Sigmoid colon (tissue), 7 donors: ENCODE results near the gene HOXA11. TPM values are rescaled to one million over a fixed set of nuclear protein-coding genes. Genes with fewer than 3 reads are reported as not detected.
A peak's percentile ranks its signal among the peaks of the same experiment; 100 is the strongest.

Source experiments
- DNase-seq: peaks from one replicate; pipeline ENCODE4 v3.0.0-alpha.2; 2019
- H3K27ac ChIP-seq, 4 donors: fragments of 200-600 bp; sonication (generic); one replicate each; pipeline ENCODE4 v1.5.1; 2016 to 2019; ENCODE audit warnings: mild to moderate bottlenecking in 1 of 4
- H3K27me3 ChIP-seq, 3 donors: fragments of 200-600 bp; sonication (generic); one replicate each; pipeline ENCODE4 v1.5.1; 2019; ENCODE audit warnings: mild to moderate bottlenecking in 1 of 3
- H3K36me3 ChIP-seq, 4 donors: fragments of 200-600 bp; sonication (generic); one replicate each; pipeline ENCODE4 v1.5.1; 2016 to 2019
- H3K4me1 ChIP-seq, 4 donors: fragments of 200-600 bp; sonication (generic); one replicate each; pipeline ENCODE4 v1.5.1; 2017 to 2019
- H3K4me3 ChIP-seq, 4 donors: fragments of 200-600 bp; sonication (generic); one replicate each; pipeline ENCODE4 v1.5.1; 2017 to 2019; ENCODE audit warnings: mild to moderate bottlenecking in 2 of 4, moderate library complexity in 1 of 4
- H3K9me3 ChIP-seq, 4 donors: fragments of 200-600 bp in 3 of 4; sonication (generic) in 3 of 4; one replicate each; pipeline versions ENCODE4 v1.5.1 to v1.6.1; 2013 to 2019
- EP300 ChIP-seq, 4 donors: sonication (generic); formaldehyde crosslinking; IDR thresholded peaks; one replicate each; pipeline ENCODE4 v1.6.1; 2017; ENCODE audit warnings: antibody characterized with exemption in 4 of 4
- POLR2A ChIP-seq, 2 donors: fragments of 450-650 bp; IDR thresholded peaks; one replicate each; pipeline ENCODE4 v1.6.1; 2016; ENCODE audit warnings: antibody characterized with exemption in 2 of 2, mild to moderate bottlenecking in 2 of 2, moderate library complexity in 2 of 2
- POLR2AphosphoS5 ChIP-seq, 4 donors: sonication (generic); formaldehyde crosslinking; IDR thresholded peaks; one replicate each; pipeline ENCODE4 v1.6.1; 2017; ENCODE audit warnings: antibody characterized with exemption in 4 of 4
- WGBS, 2 donors: extraction: QIAGEN DNeasy Blood & Tissue Kit; methylation state at CpG; one replicate each; pipeline ENCODE4 v1.1.7; 2013; 5-methylcytosine and 5-hydroxymethylcytosine counted together
- intact Hi-C: fragments of 100-400 bp; cut with DNase I; formaldehyde crosslinking; loops from one replicate; pipeline ENCODE4 v1.15.1; 2023
- polyA plus RNA-seq, 3 donors: library from polyadenylated mRNA; stranded (reverse); fragments of 200-250 nt; gene quantifications; one replicate each; pipeline ENCODE4 v1.2.3, GENCODE V29; 2013
- total RNA-seq, 4 donors: library from RNA; depleted of rRNA; stranded (reverse); fragments of >200 nt; gene quantifications; one replicate each; pipeline ENCODE4 v1.1.0, GENCODE V29; 2016
- TF ChIP-seq, protein P1 (sequence below), 4 experiments: fragments of 450-650 bp in 3 of 4; fragments of 200-600 bp in 1 of 4; IDR thresholded peaks; one replicate each; pipeline ENCODE4 v1.5.1; 2016 to 2019; ENCODE audit warnings: antibody characterized with exemption in 4 of 4, mild to moderate bottlenecking in 3 of 4, moderate library complexity in 2 of 4
- donor health status: healthy with polysubstance abuse.
- donor health status: Bipolar disorder and iron deficiency.
- donor health status: healthy.

HOXA11 gene
- total and polyA plus RNA-seq, 7 donors, result 3.0 to 25.0 (median 18.7) TPM

DNA sequence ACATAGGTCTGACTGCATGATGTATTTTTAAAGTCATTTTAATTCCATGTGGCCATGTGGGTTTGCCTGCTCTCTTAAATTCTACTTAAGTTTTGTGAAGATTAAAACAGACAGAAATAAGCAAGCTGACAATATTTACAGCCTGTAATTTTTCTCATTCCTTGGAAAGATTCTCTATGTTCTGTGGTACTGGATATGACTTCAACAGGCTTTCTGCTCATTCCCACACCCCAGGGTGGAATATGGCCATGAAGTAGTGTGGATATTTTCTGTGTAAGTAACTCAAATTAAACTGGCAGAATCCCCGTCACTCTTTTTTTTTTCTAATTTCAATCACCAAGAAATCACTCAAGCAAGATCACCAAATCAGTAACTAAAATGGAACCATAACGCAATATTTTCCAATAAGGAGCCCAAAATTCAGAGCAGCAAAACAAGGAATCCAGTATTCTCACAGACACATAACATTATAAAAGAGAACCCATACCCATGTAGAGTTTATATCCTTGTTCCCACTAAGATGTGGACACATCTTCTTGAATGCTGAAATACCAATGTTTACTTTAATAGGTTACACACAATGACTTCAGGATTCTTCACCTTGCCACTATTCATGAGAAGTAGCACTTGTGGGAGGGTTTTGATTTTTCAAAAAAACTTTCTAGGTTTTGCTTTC lies 47.3 kb downstream of the HOXA11 start:
- DNase-seq, result peak; percentile 26
- no peaks in the 10 kb centered on the region for H3K9me3 ChIP-seq
- WGBS, 2 donors, result 14 to 58% methylated on average over 2 of the region's 2 CpGs
- peaks cover 0 to 60% (median 49%) of the 10 kb centered on the region in 4 donors for H3K4me1 ChIP-seq
- no peaks in the 10 kb centered on the region for H3K27me3 ChIP-seq
- intact Hi-C loops, result no loop called here
- TF ChIP-seq, protein P1, sequence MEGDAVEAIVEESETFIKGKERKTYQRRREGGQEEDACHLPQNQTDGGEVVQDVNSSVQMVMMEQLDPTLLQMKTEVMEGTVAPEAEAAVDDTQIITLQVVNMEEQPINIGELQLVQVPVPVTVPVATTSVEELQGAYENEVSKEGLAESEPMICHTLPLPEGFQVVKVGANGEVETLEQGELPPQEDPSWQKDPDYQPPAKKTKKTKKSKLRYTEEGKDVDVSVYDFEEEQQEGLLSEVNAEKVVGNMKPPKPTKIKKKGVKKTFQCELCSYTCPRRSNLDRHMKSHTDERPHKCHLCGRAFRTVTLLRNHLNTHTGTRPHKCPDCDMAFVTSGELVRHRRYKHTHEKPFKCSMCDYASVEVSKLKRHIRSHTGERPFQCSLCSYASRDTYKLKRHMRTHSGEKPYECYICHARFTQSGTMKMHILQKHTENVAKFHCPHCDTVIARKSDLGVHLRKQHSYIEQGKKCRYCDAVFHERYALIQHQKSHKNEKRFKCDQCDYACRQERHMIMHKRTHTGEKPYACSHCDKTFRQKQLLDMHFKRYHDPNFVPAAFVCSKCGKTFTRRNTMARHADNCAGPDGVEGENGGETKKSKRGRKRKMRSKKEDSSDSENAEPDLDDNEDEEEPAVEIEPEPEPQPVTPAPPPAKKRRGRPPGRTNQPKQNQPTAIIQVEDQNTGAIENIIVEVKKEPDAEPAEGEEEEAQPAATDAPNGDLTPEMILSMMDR (IDR thresholded peaks at IDR 0.05), result no peak
- no peak for TF ChIP-seq EP300 (IDR thresholded peaks at IDR 0.05)
- no peak for TF ChIP-seq POLR2A (IDR thresholded peaks at IDR 0.05)
- no peak for TF ChIP-seq POLR2AphosphoS5 (IDR thresholded peaks at IDR 0.05)
- peaks cover 0 to 21% (median 0%) of the 10 kb centered on the region in 4 donors for H3K36me3 ChIP-seq
- peak overlapping the region; percentile 67 to 99 (median 92) for H3K27ac ChIP-seq
- H3K4me3 ChIP-seq, result no peak overlapping the region

DNA sequence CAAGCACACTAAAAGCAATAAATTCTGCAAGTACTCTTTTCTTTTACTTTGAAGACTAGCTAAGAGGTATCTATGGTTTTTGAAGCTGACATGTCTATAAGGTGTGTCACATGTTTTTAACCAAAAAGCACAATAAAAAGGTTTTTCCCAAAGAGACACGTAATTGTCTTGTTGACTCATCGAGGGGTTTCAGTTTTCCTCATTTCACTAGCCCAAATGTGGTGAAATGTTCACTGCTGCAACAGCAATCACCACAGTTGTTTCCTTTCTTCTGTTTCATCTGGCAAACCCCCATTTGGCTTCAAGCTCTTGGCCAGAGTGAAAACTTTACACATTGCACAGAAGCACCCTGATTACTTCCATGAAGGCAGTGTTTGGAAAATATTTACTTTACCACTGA lies 50.6 kb downstream of the HOXA11 start:
- Histone ChIP-seq H3K9me3 (no peaks in the 10 kb centered on the region), H3K27ac (peak overlapping the region; percentile 55 to 99 (median 92)), H3K4me3 (no peak overlapping the region), H3K4me1 (peaks cover 0 to 81% (median 60%) of the 10 kb centered on the region in 4 donors), H3K27me3 (no peaks in the 10 kb centered on the region), H3K36me3 (peaks cover 0 to 4% (median 0%) of the 10 kb centered on the region in 4 donors)
- intact Hi-C loops, result no loop called here
- peak; percentile 85 for DNase-seq
- TF ChIP-seq POLR2AphosphoS5 (IDR thresholded peaks at IDR 0.05) (peak in 3 of 4 donors; percentile 37 to 65 (median 63)), EP300 (IDR thresholded peaks at IDR 0.05) (no peak), POLR2A (IDR thresholded peaks at IDR 0.05) (no peak)
- 5 to 18% methylated on average over 2 of the region's 2 CpGs for WGBS, 2 donors

DNA sequence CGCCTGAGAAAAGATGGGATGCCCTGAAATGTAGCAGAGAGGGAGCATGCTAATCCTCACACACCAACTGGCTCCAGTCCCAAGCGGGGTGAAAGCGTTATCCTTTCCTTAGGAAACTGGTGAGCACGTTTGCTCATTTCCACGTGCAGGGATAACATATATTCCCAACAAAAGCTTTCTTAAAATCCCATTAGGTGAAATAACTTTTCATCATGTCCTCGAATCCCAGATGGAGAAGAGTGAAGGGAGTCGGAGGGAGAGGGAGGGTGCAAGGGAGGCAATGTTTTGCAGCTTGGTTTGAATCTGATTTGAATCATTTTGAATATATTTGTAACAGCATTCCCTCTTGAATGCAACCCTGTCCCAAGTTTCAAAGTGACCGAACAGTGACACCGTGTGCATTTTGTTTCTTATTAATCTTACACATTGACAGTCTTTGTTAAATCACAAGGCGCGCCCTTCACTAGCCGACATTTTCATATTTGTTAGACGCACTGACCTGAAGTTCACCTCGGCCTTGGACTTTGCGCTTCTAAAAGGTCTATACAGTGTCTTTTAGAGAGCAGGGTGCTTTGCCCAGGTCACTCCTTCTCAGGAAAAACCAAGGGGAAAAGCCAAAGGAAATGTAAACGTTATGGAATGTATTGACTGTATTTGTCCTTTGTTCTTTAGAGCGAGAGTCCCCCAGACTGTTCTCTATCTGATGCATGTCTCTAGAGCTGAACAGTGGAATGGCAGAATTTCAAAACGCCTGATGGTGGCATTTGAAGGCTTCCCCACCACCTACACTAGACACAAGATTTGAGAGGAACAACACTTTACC lies 51.4 kb downstream of the HOXA11 start:
- peak overlapping the region; percentile 55 to 99 (median 92) for H3K27ac ChIP-seq
- peak; percentile 64 for DNase-seq
- TF ChIP-seq EP300 (IDR thresholded peaks at IDR 0.05), result no peak
- TF ChIP-seq, protein P1 (IDR thresholded peaks at IDR 0.05), result no peak
- peak in 1 of 4 donors; percentile 12 for TF ChIP-seq POLR2AphosphoS5 (IDR thresholded peaks at IDR 0.05)
- no peak for TF ChIP-seq POLR2A (IDR thresholded peaks at IDR 0.05)
- no peaks in the 10 kb centered on the region for H3K9me3 ChIP-seq
- WGBS, 2 donors, result 16 to 61% methylated on average over 18 of the region's 18 CpGs
- H3K4me1 ChIP-seq, result peaks cover 0 to 88% (median 66%) of the 10 kb centered on the region in 4 donors
- H3K27me3 ChIP-seq, result no peaks in the 10 kb centered on the region
- intact Hi-C loops, result no loop called here
- no peaks in the 10 kb centered on the region for H3K36me3 ChIP-seq
- no peak overlapping the region for H3K4me3 ChIP-seq

DNA sequence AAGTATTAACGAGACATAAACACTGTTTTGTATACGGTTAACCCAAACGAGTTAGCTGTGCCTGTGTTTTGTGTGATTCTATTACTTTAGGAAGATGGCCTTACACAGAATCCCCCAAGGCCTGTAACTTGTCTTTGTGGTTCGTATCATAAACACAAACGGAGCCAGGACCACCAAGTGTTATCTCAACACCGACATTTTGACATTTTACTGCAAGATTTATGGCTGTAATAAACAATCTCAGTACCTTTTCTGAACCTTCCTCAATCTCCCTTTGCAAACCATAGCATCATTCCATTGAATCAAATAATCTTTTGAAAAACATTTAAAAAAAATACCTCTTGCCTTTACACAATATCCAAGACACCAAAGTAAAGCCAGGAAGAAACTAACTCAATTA lies 52.1 kb downstream of the HOXA11 start:
- peaks cover 0 to 88% (median 68%) of the 10 kb centered on the region in 4 donors for H3K4me1 ChIP-seq
- intact Hi-C loops, result no loop called here
- WGBS, 2 donors, result 11 to 53% methylated on average over 6 of the region's 6 CpGs
- H3K27ac ChIP-seq, result peak overlapping the region; percentile 55 to 99 (median 92)
- H3K9me3 ChIP-seq, result no peaks in the 10 kb centered on the region
- no peaks in the 10 kb centered on the region for H3K27me3 ChIP-seq
- peak; percentile 6 for DNase-seq
- H3K36me3 ChIP-seq, result no peaks in the 10 kb centered on the region
- no peak for TF ChIP-seq POLR2AphosphoS5 (IDR thresholded peaks at IDR 0.05)
- no peak for TF ChIP-seq EP300 (IDR thresholded peaks at IDR 0.05)
- TF ChIP-seq POLR2A (IDR thresholded peaks at IDR 0.05), result no peak
- TF ChIP-seq, protein P1 (IDR thresholded peaks at IDR 0.05), result no peak
- H3K4me3 ChIP-seq, result no peak overlapping the region

DNA sequence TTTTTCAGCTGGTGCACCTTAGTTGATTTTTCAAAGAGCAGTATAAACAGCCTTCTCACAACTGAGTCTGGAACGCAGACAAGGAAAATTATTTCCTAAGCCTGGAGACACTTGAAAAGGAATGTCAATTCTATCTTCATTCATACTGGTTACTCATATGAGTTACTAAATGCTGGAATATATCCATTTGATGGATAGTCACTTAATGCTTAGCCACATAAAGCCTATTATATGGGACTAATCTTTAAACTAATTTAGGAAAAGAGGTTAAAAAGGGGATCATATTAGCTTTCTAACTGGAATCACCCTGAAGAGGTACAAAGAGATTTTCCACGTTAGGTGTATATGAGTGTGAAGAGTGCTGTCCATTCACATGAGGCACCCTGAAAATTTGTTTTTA lies 52.8 kb downstream of the HOXA11 start:
- Histone ChIP-seq H3K36me3 (no peaks in the 10 kb centered on the region), H3K27me3 (no peaks in the 10 kb centered on the region), H3K4me1 (peaks cover 0 to 88% (median 72%) of the 10 kb centered on the region in 4 donors), H3K9me3 (no peaks in the 10 kb centered on the region), H3K4me3 (no peak overlapping the region), H3K27ac (peak overlapping the region in 3 of 4 donors; percentile 91 to 99 (median 93))
- TF ChIP-seq, protein P1 (IDR thresholded peaks at IDR 0.05), result no peak
- TF ChIP-seq POLR2A (IDR thresholded peaks at IDR 0.05) (no peak), EP300 (IDR thresholded peaks at IDR 0.05) (no peak), POLR2AphosphoS5 (IDR thresholded peaks at IDR 0.05) (no peak)
- 28 to 69% methylated on average over 2 of the region's 2 CpGs for WGBS, 2 donors
- intact Hi-C loops, result no loop called here
- no peak for DNase-seq
